ENCODE measurements around the gene RERE. TPM values are rescaled to one million over a fixed set of nuclear protein-coding genes. Genes with fewer than 3 reads are reported as not detected.
"Not testable (repeated sequence)": the region's sequence is repeated elsewhere in the genome, so short reads cannot be mapped to it uniquely, and the experiment has no call there.

RERE gene
- total RNA-seq, 1 donor from 2014 or later: 88.5 TPM

DNA sequence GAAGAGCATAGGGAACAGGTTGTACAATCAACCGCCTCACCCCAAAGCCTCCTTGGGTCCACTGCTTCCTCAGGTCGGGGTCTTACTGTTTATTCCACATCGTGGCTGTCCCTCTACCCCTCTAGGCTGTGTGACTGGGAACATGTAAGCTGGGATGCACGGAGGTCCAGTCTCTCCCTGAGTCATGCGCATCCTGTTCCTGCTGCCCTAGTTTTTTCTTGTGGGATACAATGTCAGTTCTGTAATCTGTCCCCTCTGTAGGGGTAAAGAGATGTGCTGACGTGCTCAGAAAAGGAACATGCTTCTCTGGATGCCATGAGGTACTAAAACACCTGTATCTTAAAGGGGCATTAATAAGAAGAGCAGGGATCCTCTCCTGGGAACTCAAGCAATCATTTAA is 433.4 kb downstream of the RERE start:
- H3K4me1 ChIP-seq: peaks cover 65% of the 10 kb centered on the region
- H3K4me3 ChIP-seq: no peak overlapping the region
- H3K36me3 ChIP-seq: peaks cover 26% of the 10 kb centered on the region
- TF ChIP-seq, protein P1, sequence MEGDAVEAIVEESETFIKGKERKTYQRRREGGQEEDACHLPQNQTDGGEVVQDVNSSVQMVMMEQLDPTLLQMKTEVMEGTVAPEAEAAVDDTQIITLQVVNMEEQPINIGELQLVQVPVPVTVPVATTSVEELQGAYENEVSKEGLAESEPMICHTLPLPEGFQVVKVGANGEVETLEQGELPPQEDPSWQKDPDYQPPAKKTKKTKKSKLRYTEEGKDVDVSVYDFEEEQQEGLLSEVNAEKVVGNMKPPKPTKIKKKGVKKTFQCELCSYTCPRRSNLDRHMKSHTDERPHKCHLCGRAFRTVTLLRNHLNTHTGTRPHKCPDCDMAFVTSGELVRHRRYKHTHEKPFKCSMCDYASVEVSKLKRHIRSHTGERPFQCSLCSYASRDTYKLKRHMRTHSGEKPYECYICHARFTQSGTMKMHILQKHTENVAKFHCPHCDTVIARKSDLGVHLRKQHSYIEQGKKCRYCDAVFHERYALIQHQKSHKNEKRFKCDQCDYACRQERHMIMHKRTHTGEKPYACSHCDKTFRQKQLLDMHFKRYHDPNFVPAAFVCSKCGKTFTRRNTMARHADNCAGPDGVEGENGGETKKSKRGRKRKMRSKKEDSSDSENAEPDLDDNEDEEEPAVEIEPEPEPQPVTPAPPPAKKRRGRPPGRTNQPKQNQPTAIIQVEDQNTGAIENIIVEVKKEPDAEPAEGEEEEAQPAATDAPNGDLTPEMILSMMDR (IDR thresholded peaks at IDR 0.05): no peak
- no peaks in the 10 kb centered on the region for H3K27me3 ChIP-seq (ENCODE audit: low read depth)
- no peaks in the 10 kb centered on the region for H3K9me3 ChIP-seq
- DNase-seq (no peak), ATAC-seq (no peak)
- intact Hi-C loops (cut with DNase I): no loop called here
- H3K27ac ChIP-seq: no peak overlapping the region

DNA sequence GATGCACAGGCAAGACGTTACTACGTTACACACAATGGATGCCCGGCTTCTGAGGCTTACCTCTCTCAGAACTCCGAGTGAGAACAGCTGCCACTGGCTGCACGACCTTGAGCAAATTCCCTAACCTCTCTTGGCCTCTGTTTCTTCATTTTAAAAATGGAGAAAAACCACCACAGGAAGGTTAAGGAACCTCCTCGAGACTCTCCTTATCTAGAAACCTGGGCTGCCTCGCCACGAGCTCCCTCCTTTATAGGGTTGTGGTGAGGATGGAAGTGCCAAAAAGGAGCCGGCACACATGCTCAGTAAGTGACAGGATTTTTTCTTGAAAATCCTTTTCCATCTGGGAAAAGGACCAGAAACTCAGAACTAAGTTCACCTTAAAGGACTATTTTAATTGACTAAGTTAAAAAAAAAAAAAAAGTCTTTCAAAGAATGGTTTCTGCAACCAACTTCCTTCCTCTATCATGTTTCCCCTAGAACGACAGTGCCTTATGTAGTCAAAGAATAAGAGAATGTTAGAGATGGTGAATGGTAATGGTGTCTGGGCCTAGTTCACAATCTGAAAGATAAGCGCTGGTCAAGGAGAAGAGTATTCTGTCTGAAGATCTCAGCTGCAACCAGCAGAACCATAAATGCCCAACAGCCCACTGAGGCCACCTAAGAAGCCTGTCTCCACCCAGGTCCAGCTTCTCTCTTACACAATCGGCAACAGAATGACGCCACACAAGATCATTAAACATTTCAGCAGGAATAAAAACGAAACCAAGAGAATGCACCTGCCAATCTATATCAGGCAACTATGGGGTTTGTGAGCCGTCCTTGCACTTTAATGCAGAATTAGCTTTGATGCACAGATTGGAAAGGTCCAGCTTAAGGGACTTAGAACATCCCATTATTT is 434.6 kb downstream of the RERE start:
- Histone ChIP-seq H3K36me3 (peaks cover 28% of the 10 kb centered on the region), H3K4me1 (peaks cover 76% of the 10 kb centered on the region), H3K9me3 (no peaks in the 10 kb centered on the region), H3K27me3 (ENCODE audit: low read depth) (no peaks in the 10 kb centered on the region), H3K27ac (no peak overlapping the region), H3K4me3 (no peak overlapping the region)
- ATAC-seq: no peak
- DNase-seq: no peak
- intact Hi-C loops (cut with DNase I): no loop called here
- TF ChIP-seq, protein P1 (IDR thresholded peaks at IDR 0.05): no peak

DNA sequence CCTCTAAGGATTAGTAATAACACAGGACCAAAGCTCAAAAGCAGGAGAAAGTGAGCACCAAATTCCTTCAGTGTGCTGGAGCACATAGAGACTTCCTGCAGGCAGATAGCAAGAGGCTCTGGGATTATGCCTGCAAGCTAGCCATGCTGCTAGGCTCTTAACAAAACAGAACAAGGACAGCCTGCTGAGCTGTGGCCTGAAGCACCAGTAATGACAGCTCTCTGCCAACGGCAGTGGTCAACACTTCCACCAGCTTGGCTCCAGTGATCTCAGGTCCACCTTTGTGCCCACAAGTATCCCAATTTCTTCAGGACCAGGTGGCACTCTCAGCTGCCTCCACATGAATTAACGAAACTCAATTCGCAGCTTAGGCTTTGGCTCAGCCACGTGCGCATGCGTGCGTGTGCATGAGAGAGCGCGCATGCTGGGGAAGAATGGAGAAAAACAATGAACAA is 435.4 kb downstream of the RERE start:
- H3K4me1 ChIP-seq: peaks cover 79% of the 10 kb centered on the region
- H3K9me3 ChIP-seq: no peaks in the 10 kb centered on the region
- H3K27me3 ChIP-seq (ENCODE audit: low read depth): no peaks in the 10 kb centered on the region
- H3K27ac ChIP-seq: peak overlapping the region; percentile 12
- ATAC-seq: no peak
- H3K4me3 ChIP-seq: no peak overlapping the region
- H3K36me3 ChIP-seq: peaks cover 28% of the 10 kb centered on the region
- intact Hi-C loops (cut with DNase I): no loop called here
- no peak for DNase-seq
- TF ChIP-seq, protein P1 (IDR thresholded peaks at IDR 0.05): no peak

DNA sequence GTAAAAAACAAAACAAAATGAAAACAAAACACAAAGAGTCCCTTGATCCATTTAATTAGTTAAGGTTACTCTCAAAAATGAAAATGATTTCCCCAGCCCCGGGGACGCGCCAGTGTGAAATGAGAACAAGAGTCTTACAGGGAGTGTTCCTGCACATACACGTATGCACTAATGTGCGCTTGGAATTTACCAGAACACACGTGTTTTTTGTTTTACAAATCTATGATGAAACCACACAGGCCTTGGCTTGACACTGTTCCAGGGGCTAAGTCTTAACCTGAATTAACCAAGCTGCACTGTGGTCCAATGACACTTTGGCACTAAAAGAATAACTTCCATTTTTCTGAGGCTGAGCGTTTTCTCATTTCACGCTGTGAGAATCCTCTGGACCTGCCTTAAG is 435.8 kb downstream of the RERE start:
- no peak overlapping the region for H3K4me3 ChIP-seq
- no peaks in the 10 kb centered on the region for H3K9me3 ChIP-seq
- H3K36me3 ChIP-seq: peaks cover 28% of the 10 kb centered on the region
- TF ChIP-seq, protein P1 (IDR thresholded peaks at IDR 0.05): no peak
- no peaks in the 10 kb centered on the region for H3K27me3 ChIP-seq (ENCODE audit: low read depth)
- no peak overlapping the region for H3K27ac ChIP-seq
- ATAC-seq (no peak), DNase-seq (no peak)
- intact Hi-C loops (cut with DNase I): no loop called here
- peaks cover 84% of the 10 kb centered on the region for H3K4me1 ChIP-seq

DNA sequence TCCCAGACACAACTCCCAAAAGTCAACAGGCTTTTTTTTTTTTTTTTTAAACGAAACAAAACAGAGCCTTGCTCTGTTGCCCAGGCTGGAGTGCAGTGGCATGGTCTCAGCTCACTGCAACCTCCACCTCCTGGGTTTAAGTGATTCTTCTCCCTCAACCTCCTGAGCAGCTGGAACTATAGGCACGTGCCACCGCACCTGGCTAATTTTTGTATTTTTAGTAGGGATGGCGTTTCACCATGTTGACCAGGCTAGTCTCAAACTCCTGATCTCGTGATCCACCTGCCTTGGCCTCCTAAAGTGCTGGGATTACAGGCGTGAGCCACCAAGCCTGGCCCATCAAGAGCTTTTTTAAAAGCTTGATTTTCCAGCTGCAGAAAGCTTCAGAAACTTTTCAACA is 437.1 kb downstream of the RERE start:
- H3K9me3 ChIP-seq; intact Hi-C loops (cut with DNase I); ATAC-seq; H3K4me3 ChIP-seq; H3K27ac ChIP-seq; DNase-seq; H3K27me3 ChIP-seq (ENCODE audit: low read depth): not testable (repeated sequence)
- Histone ChIP-seq H3K4me1 (peaks cover 84% of the 10 kb centered on the region), H3K36me3 (peaks cover 28% of the 10 kb centered on the region)

DNA sequence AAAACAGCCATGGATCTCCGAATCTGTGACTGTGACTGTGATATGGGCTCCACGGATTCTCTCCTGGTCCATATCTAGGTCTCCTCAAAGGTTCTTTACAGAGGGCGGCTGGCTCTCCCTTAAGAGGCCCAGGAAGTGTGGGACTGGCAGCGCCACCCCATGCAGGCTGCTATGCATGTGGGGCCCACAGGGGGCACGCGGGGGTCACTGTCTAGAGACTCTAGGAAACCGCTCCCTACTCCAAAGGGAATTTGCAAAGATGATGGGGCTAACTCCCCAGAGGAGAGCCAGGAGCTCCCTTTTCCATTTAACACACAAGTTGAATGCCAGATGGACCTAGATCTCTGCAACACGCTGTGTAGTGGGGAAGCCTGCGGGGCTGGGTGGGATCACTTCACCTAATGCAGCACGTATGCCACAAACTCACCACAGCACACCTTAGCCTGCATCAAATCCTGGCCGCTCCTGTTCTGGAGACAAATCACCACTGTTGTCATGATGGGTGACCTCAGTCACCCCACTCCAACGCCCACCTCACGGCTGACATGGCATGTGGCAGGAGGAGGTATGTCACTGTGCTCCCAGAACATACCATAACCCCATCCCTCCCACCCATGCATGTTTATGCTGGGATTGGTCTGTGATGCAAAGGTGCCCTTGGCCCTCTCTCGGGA is 437.8 kb downstream of the RERE start:
- H3K9me3 ChIP-seq: no peaks in the 10 kb centered on the region
- H3K36me3 ChIP-seq: peaks cover 28% of the 10 kb centered on the region
- H3K27ac ChIP-seq: peak overlapping the region; percentile 72
- no peaks in the 10 kb centered on the region for H3K27me3 ChIP-seq (ENCODE audit: low read depth)
- peaks cover 85% of the 10 kb centered on the region for H3K4me1 ChIP-seq
- peak in 1 of 2 donors; percentile 5 for ATAC-seq
- intact Hi-C loops (cut with DNase I): no loop called here
- H3K4me3 ChIP-seq: no peak overlapping the region
- DNase-seq: no peak
- TF ChIP-seq, protein P1 (IDR thresholded peaks at IDR 0.05): no peak

Data from lower lobe of right lung (tissue), 2 donors.